ENCODE results near the gene CTBP2. TPM values are rescaled to one million over a fixed set of nuclear protein-coding genes. Genes with fewer than 3 reads are reported as not detected.

The CTBP2 gene
- total and polyA plus RNA-seq, 2 of the 13 experiments (the other 11 are each of a cell fraction or from before 2014, with no cell fraction given): 0.08 TPM; not detected in 1

DNA sequence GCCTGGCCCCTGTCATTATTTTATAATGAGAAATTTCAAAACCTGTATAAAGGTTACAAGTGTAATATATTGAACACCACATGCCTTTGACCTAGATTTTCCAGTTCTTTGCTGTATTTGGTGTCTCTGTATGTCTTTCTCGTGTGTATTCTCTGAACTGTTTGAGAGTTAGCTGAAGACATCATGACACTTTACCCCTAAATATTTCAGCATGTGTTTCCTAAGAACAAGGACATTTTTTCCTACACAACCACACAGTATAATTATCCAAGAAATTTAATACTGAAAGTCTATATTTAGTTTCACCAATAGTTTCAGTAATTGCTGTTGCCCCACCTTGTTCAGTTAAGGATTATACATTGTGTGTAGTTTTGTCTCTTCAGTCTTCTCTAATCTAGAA lies 203.6 kb downstream of the CTBP2 start:
- no peak overlapping the region for H3K9ac ChIP-seq (ENCODE audit: insufficient read depth, low read depth, low read length)
- ChIA-PET POLR2A (no interaction called here), CTCF (ENCODE audit: low intra/inter-chr PET ratio, low total read pairs) (no interaction called here)
- H3K27me3 ChIP-seq (ENCODE audit: control insufficient read depth in 1 of 2, insufficient read depth in 2 of 2, low read length in 2 of 2): no peaks in the 10 kb centered on the region; a peak in 1 of 5 replicates
- H3K4me2 ChIP-seq (ENCODE audit: low read depth, low read length): no peak overlapping the region
- ATAC-seq (no peak), DNase-seq (ENCODE audit: low spot score) (no peak), FAIRE-seq (no peak)
- no peak overlapping the region for H3K4me3 ChIP-seq (replicated peaks in 1 of 3; ENCODE audit: insufficient read depth in 1 of 3, low read depth in 2 of 3, low read length in 3 of 3)
- H3K27ac ChIP-seq (ENCODE audit: extremely low read length, insufficient read depth, low read length): no peak overlapping the region
- intact Hi-C loops (cut with micrococcal nuclease; ENCODE audit: unreplicated experiment): no loop called here
- no peaks in the 10 kb centered on the region for H3K9me3 ChIP-seq (ENCODE audit: low read length)
- in situ Hi-C loops (cut with HindIII; ENCODE audit: extremely low pct_ligation_motif_present, low pct_unique_long_range_greater_than_20kb): no loop called here
- peaks cover 1 to 4% of the 10 kb centered on the region in 2 experiments; a peak in 2 of 5 replicates for H3K36me3 ChIP-seq (replicated peaks in 1 of 2; ENCODE audit: control insufficient read depth in 1 of 2, insufficient read depth in 2 of 2, low read length in 2 of 2)
- H2AFZ ChIP-seq (ENCODE audit: low read length): no peak overlapping the region
- BruUV-seq (replicated peaks): no TSS peak
- H3K4me1 ChIP-seq (ENCODE audit: insufficient read depth, low read length): peaks cover 13% of the 10 kb centered on the region
- peaks cover 23% of the 10 kb centered on the region for H4K20me1 ChIP-seq (ENCODE audit: insufficient read depth, low read length)
- WGBS (ENCODE audit: low lambda C conversion rate): 91% methylated on average over 1 of the region's 1 CpG
- H3K79me2 ChIP-seq (ENCODE audit: insufficient read depth, low read length): peaks cover 71% of the 10 kb centered on the region
- TF ChIP-seq RARA (CRISPR knock-in tag; IDR thresholded peaks at IDR 0.05) (no peak), ZNF354B (CRISPR knock-in tag; IDR thresholded peaks at IDR 0.05) (no peak), KMT2A (CRISPR knock-in tag; IDR thresholded peaks at IDR 0.05) (no peak), MATR3 (CRISPR knock-in tag; IDR thresholded peaks at IDR 0.05) (no peak), ZNF776 (CRISPR knock-in tag; IDR thresholded peaks at IDR 0.05) (no peak), POLR2A (IDR thresholded peaks at IDR 0.05; ENCODE audit: insufficient read depth in 1 of 2, low read depth in 2 of 2, low read length in 2 of 2) (no peak), JUND (CRISPR knock-in tag; IDR thresholded peaks at IDR 0.05) (no peak), ZNF431 (CRISPR knock-in tag; IDR thresholded peaks at IDR 0.05; ENCODE audit: borderline replicate concordance, low read depth) (no peak), SP140L (CRISPR knock-in tag; IDR thresholded peaks at IDR 0.05; ENCODE audit: borderline replicate concordance) (no peak), POLR2G (IDR thresholded peaks at IDR 0.05; ENCODE audit: low read depth, low read length) (no peak)
- TF ChIP-seq, protein P1, sequence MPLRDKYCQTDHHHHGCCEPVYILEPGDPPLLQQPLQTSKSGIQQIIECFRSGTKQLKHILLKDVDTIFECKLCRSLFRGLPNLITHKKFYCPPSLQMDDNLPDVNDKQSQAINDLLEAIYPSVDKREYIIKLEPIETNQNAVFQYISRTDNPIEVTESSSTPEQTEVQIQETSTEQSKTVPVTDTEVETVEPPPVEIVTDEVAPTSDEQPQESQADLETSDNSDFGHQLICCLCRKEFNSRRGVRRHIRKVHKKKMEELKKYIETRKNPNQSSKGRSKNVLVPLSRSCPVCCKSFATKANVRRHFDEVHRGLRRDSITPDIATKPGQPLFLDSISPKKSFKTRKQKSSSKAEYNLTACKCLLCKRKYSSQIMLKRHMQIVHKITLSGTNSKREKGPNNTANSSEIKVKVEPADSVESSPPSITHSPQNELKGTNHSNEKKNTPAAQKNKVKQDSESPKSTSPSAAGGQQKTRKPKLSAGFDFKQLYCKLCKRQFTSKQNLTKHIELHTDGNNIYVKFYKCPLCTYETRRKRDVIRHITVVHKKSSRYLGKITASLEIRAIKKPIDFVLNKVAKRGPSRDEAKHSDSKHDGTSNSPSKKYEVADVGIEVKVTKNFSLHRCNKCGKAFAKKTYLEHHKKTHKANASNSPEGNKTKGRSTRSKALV (CRISPR knock-in tag; IDR thresholded peaks at IDR 0.05): no peak
- TF ChIP-seq, protein P2, sequence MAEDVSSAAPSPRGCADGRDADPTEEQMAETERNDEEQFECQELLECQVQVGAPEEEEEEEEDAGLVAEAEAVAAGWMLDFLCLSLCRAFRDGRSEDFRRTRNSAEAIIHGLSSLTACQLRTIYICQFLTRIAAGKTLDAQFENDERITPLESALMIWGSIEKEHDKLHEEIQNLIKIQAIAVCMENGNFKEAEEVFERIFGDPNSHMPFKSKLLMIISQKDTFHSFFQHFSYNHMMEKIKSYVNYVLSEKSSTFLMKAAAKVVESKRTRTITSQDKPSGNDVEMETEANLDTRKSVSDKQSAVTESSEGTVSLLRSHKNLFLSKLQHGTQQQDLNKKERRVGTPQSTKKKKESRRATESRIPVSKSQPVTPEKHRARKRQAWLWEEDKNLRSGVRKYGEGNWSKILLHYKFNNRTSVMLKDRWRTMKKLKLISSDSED (CRISPR knock-in tag; IDR thresholded peaks at IDR 0.05): no peak

Measured in HepG2 (cell line).